PC-9 (cell line): ENCODE results near the gene ATP8B3.

ENCODE experiments used
- CTCF ChIP-seq: fragments of 200-600 bp; sonication (generic); conservative IDR thresholded peaks from 2 replicates; pipeline ENCODE4 v1.6.1; 2017; ENCODE audit warnings: mixed run types, antibody characterized with exemption, mild to moderate bottlenecking, moderate library complexity
- EZH2 ChIP-seq: fragments of 200-600 bp; sonication (generic); IDR thresholded peaks from 2 replicates; pipeline ENCODE4 v1.8.0; 2017; ENCODE audit warnings: antibody characterized with exemption, low read depth

GRCh38 chr19:1739960-1740629 lies 72.0 kb downstream of the ATP8B3 start:
- TF ChIP-seq CTCF (no peak), EZH2 (no peak)
